Retinal pigment epithelial cell (primary cell): ENCODE data around the gene TRPM2.
A peak's percentile ranks its signal among the peaks of the same experiment; 100 is the strongest.
"Not testable (repeated sequence)": the region's sequence is repeated elsewhere in the genome, so short reads cannot be mapped to it uniquely, and the experiment has no call there.

Source experiments
- DNase-seq: peaks from one replicate; pipeline ENCODE4 v3.0.0-alpha.2; 2010; ENCODE audit warnings: low read depth
- H3K4me3 ChIP-seq: 2 replicates; pipeline ENCODE4 v1.5.1; 2011; ENCODE audit warnings: mild to moderate bottlenecking, low read length, control low read depth, moderate library complexity
- CTCF ChIP-seq: conservative IDR thresholded peaks from 2 replicates; pipeline ENCODE4 v1.5.1; 2011; ENCODE audit warnings: low read depth, low read length, control low read depth, inconsistent platforms

TRPM2 gene

GRCh38 chr21:44335266-44336059 is 18.0 kb upstream of the TRPM2 start:
- no peak for DNase-seq
- no peak for TF ChIP-seq CTCF
- H3K4me3 ChIP-seq: no peak overlapping the region

- DNase-seq: no peak
- H3K4me3 ChIP-seq: no peak overlapping the region
- TF ChIP-seq CTCF: no peak
Measured at GRCh38 chr21:44337449-44337848, 16.0 kb upstream of the TRPM2 start.

GRCh38 chr21:44337941-44338895 is 15.2 kb upstream of the TRPM2 start:
- TF ChIP-seq CTCF: peak; percentile 59
- DNase-seq: peak; percentile 47
- peak overlapping the region; percentile 52 for H3K4me3 ChIP-seq

GRCh38 chr21:44338971-44339910 is 14.2 kb upstream of the TRPM2 start, which contains the start of gene CFAP410:
Gene CFAP410 (minus strand): TSS chr21:44339390. CDS start chr21:44339194, 196 bp downstream.
- DNase-seq: peak; percentile 83
- H3K4me3 ChIP-seq: peak within 1 kb of the TSS; percentile 98
- no peak for TF ChIP-seq CTCF

- H3K4me3 ChIP-seq, DNase-seq: not testable (repeated sequence)
Measured at GRCh38 chr21:44341726-44342458, 11.5 kb upstream of the TRPM2 start.

GRCh38 chr21:44342981-44343380 is 10.4 kb upstream of the TRPM2 start:
- not testable (repeated sequence) for H3K4me3 ChIP-seq, DNase-seq

GRCh38 chr21:44344541-44345183 is 8.8 kb upstream of the TRPM2 start:
- DNase-seq: no peak
- no peak for TF ChIP-seq CTCF
- no peak overlapping the region for H3K4me3 ChIP-seq
